Hepatocyte (in vitro differentiated cells): ENCODE results near the gene KCTD13. TPM values are rescaled to one million over a fixed set of nuclear protein-coding genes. Genes with fewer than 3 reads are reported as not detected.

Source experiments
- DNase-seq: peaks from one replicate; pipeline ENCODE4 v3.0.0-alpha.2; 2016; ENCODE audit warnings: low spot score
- H2AFZ ChIP-seq: fragments of 200-600 bp; sonication (generic); 2 replicates; pipeline ENCODE4 v1.6.0; 2016; ENCODE audit warnings: antibody characterized with exemption, mild to moderate bottlenecking
- H3K27ac ChIP-seq: fragments of 200-600 bp; sonication (generic); 2 replicates; pipeline ENCODE4 v1.5.1; 2016; ENCODE audit warnings: mild to moderate bottlenecking
- H3K27me3 ChIP-seq: fragments of 200-600 bp; sonication (generic); 2 replicates; pipeline ENCODE4 v1.6.1; 2016
- H3K36me3 ChIP-seq: fragments of 200-600 bp; sonication (generic); replicated peaks from 2 replicates; pipeline ENCODE4 v1.5.1; 2016; ENCODE audit warnings: low read depth; ENCODE audit not compliant: insufficient read depth
- H3K4me1 ChIP-seq: fragments of 200-600 bp; sonication (generic); 2 replicates; pipeline ENCODE4 v1.5.1; 2016; ENCODE audit warnings: mild to moderate bottlenecking, moderate library complexity; ENCODE audit not compliant: insufficient read depth
- H3K4me2 ChIP-seq: fragments of 200-600 bp; sonication (generic); 2 replicates; pipeline ENCODE4 v1.6.0; 2016
- H3K4me3 ChIP-seq: fragments of 200-600 bp; sonication (generic); 2 replicates; pipeline ENCODE4 v1.5.1; 2016; ENCODE audit warnings: mild to moderate bottlenecking
- H3K79me2 ChIP-seq: fragments of 200-600 bp; sonication (generic); 2 replicates; pipeline ENCODE4 v1.6.0; 2017; ENCODE audit warnings: mild to moderate bottlenecking
- H3K9me2 ChIP-seq: fragments of 200-600 bp; sonication (generic); replicated peaks from 2 replicates; pipeline ENCODE4 v1.6.0; 2017; ENCODE audit warnings: mild to moderate bottlenecking; ENCODE audit not compliant: insufficient read depth
- H3K9me3 ChIP-seq: fragments of 200-600 bp; sonication (generic); 2 replicates; pipeline ENCODE4 v1.5.1; 2016; ENCODE audit warnings: low read depth, mild to moderate bottlenecking
- H4K20me1 ChIP-seq: fragments of 200-600 bp; sonication (generic); 2 replicates; pipeline ENCODE4 v1.6.0; 2016; ENCODE audit warnings: mild to moderate bottlenecking; ENCODE audit not compliant: insufficient read depth, poor library complexity, severe bottlenecking
- CTCF ChIP-seq: fragments of 200-600 bp; sonication (generic); IDR thresholded peaks from 2 replicates; pipeline ENCODE4 v1.5.1; 2016; ENCODE audit warnings: antibody characterized with exemption, mild to moderate bottlenecking; ENCODE audit not compliant: poor library complexity
- EZH2 ChIP-seq: fragments of 200-600 bp; sonication (generic); IDR thresholded peaks from 2 replicates; pipeline ENCODE4 v1.6.1; 2016; ENCODE audit warnings: antibody characterized with exemption, mild to moderate bottlenecking, borderline replicate concordance
- EZH2phosphoT487 ChIP-seq: fragments of 200-600 bp; sonication (generic); IDR thresholded peaks from one replicate; pipeline ENCODE4 v1.6.1; 2018; ENCODE audit warnings: antibody characterized with exemption, mild to moderate bottlenecking, low read depth, moderate library complexity; ENCODE audit not compliant: unreplicated experiment, severe bottlenecking
- WGBS: methylation state at CpG from one replicate; pipeline ENCODE4 v1.1.6; 2016; ENCODE audit warnings: low lambda C conversion rate; ENCODE audit errors: missing lambda C conversion rate; 5-methylcytosine and 5-hydroxymethylcytosine counted together
- polyA plus RNA-seq: library from polyadenylated mRNA; unstranded; fragments of >200 nt; fragmentation: Nextera tagmentation; extraction: Ambion mirVana; gene quantifications from 2 replicates; pipeline ENCODE4 v1.2.1, GENCODE V29; 2016
- total RNA-seq: library from RNA; depleted of rRNA; stranded (reverse); fragments of >200 nt; gene quantifications from 2 replicates; pipeline ENCODE4 v1.2.3, GENCODE V29; 2014

KCTD13 gene
- total and polyA plus RNA-seq, 2 experiments from 2014 or later: 14.3 to 18.8 TPM

- 4% methylated on average over 50 of the region's 75 CpGs for WGBS
- Histone ChIP-seq H3K36me3 (no peaks in the 10 kb centered on the region), H3K27me3 (no peaks in the 10 kb centered on the region), H3K4me2 (peak within 1 kb of the TSS; percentile 99), H3K9me3 (no peaks in the 10 kb centered on the region), H3K4me1 (peaks cover 20% of the 10 kb centered on the region), H4K20me1 (peaks cover 43% of the 10 kb centered on the region), H3K27ac (peak within 1 kb of the TSS; percentile 76), H3K79me2 (peaks cover 41% of the 10 kb centered on the region), H2AFZ (peak within 1 kb of the TSS; percentile 70), H3K4me3 (peak within 1 kb of the TSS; percentile 95), H3K9me2 (no peaks in the 10 kb centered on the region)
- DNase-seq: peak; percentile 100
- TF ChIP-seq EZH2phosphoT487 (no peak), EZH2 (no peak), CTCF (no peak)
Measured at GRCh38 chr16:29973384-29974246, 47.6 kb upstream of the KCTD13 start, which contains the start of gene TAOK2. TAOK2 (plus strand) TSS chr16:29973868; CDS start chr16:29977773, 3,905 bp downstream.

- no peaks in the 10 kb centered on the region for H3K36me3 ChIP-seq
- no peak overlapping the region for H2AFZ ChIP-seq
- TF ChIP-seq CTCF (no peak), EZH2phosphoT487 (no peak), EZH2 (no peak)
- H3K4me2 ChIP-seq: peak overlapping the region; percentile 25
- no peaks in the 10 kb centered on the region for H3K9me2 ChIP-seq
- WGBS: 67% methylated on average over 6 of the region's 6 CpGs
- no peaks in the 10 kb centered on the region for H3K27me3 ChIP-seq
- no peak for DNase-seq
- H3K4me3 ChIP-seq: no peak overlapping the region
- H3K4me1 ChIP-seq: peaks cover 20% of the 10 kb centered on the region
- peaks cover 38% of the 10 kb centered on the region for H4K20me1 ChIP-seq
- H3K79me2 ChIP-seq: peaks cover 41% of the 10 kb centered on the region
- no peaks in the 10 kb centered on the region for H3K9me3 ChIP-seq
- H3K27ac ChIP-seq: no peak overlapping the region
Measured at GRCh38 chr16:29972992-29973383, 47.0 kb upstream of the KCTD13 start.

GRCh38 chr16:29972500-29972899 lies 46.5 kb upstream of the KCTD13 start:
- Histone ChIP-seq H3K36me3 (no peaks in the 10 kb centered on the region), H3K4me1 (peaks cover 20% of the 10 kb centered on the region), H3K27ac (no peak overlapping the region), H3K9me2 (no peaks in the 10 kb centered on the region), H3K9me3 (no peaks in the 10 kb centered on the region), H3K4me3 (no peak overlapping the region), H2AFZ (no peak overlapping the region), H3K4me2 (no peak overlapping the region), H3K27me3 (no peaks in the 10 kb centered on the region), H3K79me2 (peaks cover 36% of the 10 kb centered on the region), H4K20me1 (peaks cover 33% of the 10 kb centered on the region)
- TF ChIP-seq EZH2: no peak
- TF ChIP-seq EZH2phosphoT487: no peak
- WGBS: 100% methylated on average over 1 of the region's 1 CpG
- no peak for DNase-seq

GRCh38 chr16:29971304-29971703 lies 45.3 kb upstream of the KCTD13 start:
- H3K4me2 ChIP-seq: no peak overlapping the region
- H3K79me2 ChIP-seq: peaks cover 24% of the 10 kb centered on the region
- H3K27ac ChIP-seq: no peak overlapping the region
- no peak for TF ChIP-seq EZH2
- TF ChIP-seq CTCF: no peak
- TF ChIP-seq EZH2phosphoT487: no peak
- H2AFZ ChIP-seq: no peak overlapping the region
- no peaks in the 10 kb centered on the region for H3K9me3 ChIP-seq
- no peaks in the 10 kb centered on the region for H3K36me3 ChIP-seq
- WGBS: 94% methylated on average over 7 of the region's 8 CpGs
- H3K4me3 ChIP-seq: no peak overlapping the region
- no peaks in the 10 kb centered on the region for H3K9me2 ChIP-seq
- no peak for DNase-seq
- H3K27me3 ChIP-seq: no peaks in the 10 kb centered on the region
- peaks cover 13% of the 10 kb centered on the region for H3K4me1 ChIP-seq
- peaks cover 21% of the 10 kb centered on the region for H4K20me1 ChIP-seq
